A172 (cell line): ENCODE data around the gene RNU6-9. TPM values are rescaled to one million over a fixed set of nuclear protein-coding genes. Genes with fewer than 3 reads are reported as not detected.
"Not testable (repeated sequence)": the region's sequence is repeated elsewhere in the genome, so short reads cannot be mapped to it uniquely, and the experiment has no call there.

Source experiments
- DNase-seq: peaks from one replicate; pipeline ENCODE4 v3.0.0-alpha.2; 2015; ENCODE audit warnings: low spot score
- total RNA-seq: library from RNA; depleted of rRNA; stranded (reverse); fragments of >200 nt; shearing (Covaris generic); gene quantifications from 2 replicates; pipeline ENCODE4 v1.2.3, GENCODE V29; 2014

Gene RNU6-9
- total RNA-seq, 1 experiment from 2014 or later: not detected

GRCh38 chr19:878751-879561 is 14.3 kb upstream of the RNU6-9 start:
- not testable (repeated sequence) for DNase-seq

- no peak for DNase-seq
Measured at GRCh38 chr19:879711-880438, 13.4 kb upstream of the RNU6-9 start.

- DNase-seq: no peak
Measured at GRCh38 chr19:881385-882071, 11.8 kb upstream of the RNU6-9 start.

- no peak for DNase-seq
Measured at GRCh38 chr19:882871-883497, 10.3 kb upstream of the RNU6-9 start.

GRCh38 chr19:883661-884211 is 9.5 kb upstream of the RNU6-9 start:
- peak; percentile 90 for DNase-seq

- DNase-seq: no peak
Measured at GRCh38 chr19:884420-885211, 8.7 kb upstream of the RNU6-9 start.

GRCh38 chr19:885536-886224 is 7.6 kb upstream of the RNU6-9 start:
- DNase-seq: no peak

- peak; percentile 62 for DNase-seq
Measured at GRCh38 chr19:887072-887471, 6.2 kb upstream of the RNU6-9 start.

GRCh38 chr19:887599-887998 is 5.7 kb upstream of the RNU6-9 start:
- DNase-seq: no peak

GRCh38 chr19:888581-889385 is 4.5 kb upstream of the RNU6-9 start:
- DNase-seq: no peak

GRCh38 chr19:889662-890295 is 3.5 kb upstream of the RNU6-9 start:
- DNase-seq: no peak

- DNase-seq: no peak
Measured at GRCh38 chr19:890831-891230, 2.5 kb upstream of the RNU6-9 start.

- DNase-seq: not testable (repeated sequence)
Measured at GRCh38 chr19:891421-892200, 1.7 kb upstream of the RNU6-9 start.

GRCh38 chr19:892243-892893 is 916 bp upstream of the RNU6-9 start:
- DNase-seq: no peak

- DNase-seq: no peak
Measured at GRCh38 chr19:896434-896833, 3.1 kb downstream of the RNU6-9 start.

- DNase-seq: no peak
Measured at GRCh38 chr19:896999-897398, 3.7 kb downstream of the RNU6-9 start.

- no peak for DNase-seq
Measured at GRCh38 chr19:897442-898039, 4.3 kb downstream of the RNU6-9 start.
